Measurements from ENCODE around the gene MAPK10.
"Not testable (repeated sequence)": the region's sequence is repeated elsewhere in the genome, so short reads cannot be mapped to it uniquely, and the experiment has no call there.

MAPK10 gene

DNA sequence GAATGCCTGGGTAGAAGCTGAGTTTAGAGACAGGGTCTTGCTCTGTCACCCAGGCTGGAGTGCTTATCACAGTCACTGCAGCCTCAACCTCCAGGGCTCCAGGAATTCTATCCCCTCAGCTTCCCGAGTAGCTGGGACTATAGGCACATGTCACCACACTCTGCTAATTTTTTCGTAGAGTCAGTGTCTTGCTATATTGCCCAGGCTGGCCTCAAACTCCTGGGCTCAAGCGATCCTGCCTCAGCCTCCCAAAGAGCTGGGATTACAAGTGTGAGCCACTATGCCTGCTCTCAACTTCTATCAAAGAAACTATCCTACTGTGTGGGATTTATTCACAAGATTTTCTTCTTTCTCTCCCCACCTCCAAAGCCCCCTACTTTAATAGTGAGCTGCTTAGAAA is 15.7 kb downstream of the MAPK10 start:
- no peak overlapping the region for H3K4me3 ChIP-seq (ENCODE audit: low read length in 2 of 2)
- H3K36me3 ChIP-seq (ENCODE audit: control insufficient read depth in 2 of 2, insufficient read depth in 2 of 2, low read length in 2 of 2), result no peaks in the 10 kb centered on the region
- no peak overlapping the region for H3K9ac ChIP-seq (ENCODE audit: low read length in 2 of 2)
- no peaks in the 10 kb centered on the region for H3K27me3 ChIP-seq (ENCODE audit: control insufficient read depth in 1 of 2, insufficient read depth in 2 of 2, low read length in 2 of 2)
- no peak overlapping the region for H3K27ac ChIP-seq (ENCODE audit: low read length)
- H3K4me1 ChIP-seq (ENCODE audit: control insufficient read depth, insufficient read depth, low read length), result no peaks in the 10 kb centered on the region
- H3K9me3 ChIP-seq (ENCODE audit: control insufficient read depth in 2 of 2, low read length in 2 of 2), result no peaks in the 10 kb centered on the region

DNA sequence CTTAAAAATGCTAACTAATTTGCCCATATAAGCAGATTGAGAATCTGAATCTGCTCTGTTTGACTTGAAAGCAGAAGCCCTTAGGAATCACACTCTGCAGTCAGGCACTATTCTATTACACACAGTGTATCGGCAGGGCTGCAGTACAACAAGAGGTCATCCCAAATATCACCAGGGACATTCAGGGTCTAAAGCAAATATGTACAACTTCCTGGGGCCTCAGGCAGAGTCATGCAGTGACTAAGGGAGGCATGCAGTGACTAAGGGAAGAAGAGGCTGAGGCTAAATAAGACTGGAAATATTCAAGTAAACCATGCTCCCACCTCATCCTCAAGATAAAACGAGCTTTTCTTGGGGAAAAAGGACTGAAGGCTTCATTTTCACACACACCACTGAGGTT is 20.9 kb downstream of the MAPK10 start:
- Histone ChIP-seq H3K36me3 (ENCODE audit: control insufficient read depth in 2 of 2, insufficient read depth in 2 of 2, low read length in 2 of 2) (no peaks in the 10 kb centered on the region), H3K4me1 (ENCODE audit: control insufficient read depth, insufficient read depth, low read length) (no peaks in the 10 kb centered on the region), H3K27ac (ENCODE audit: low read length) (no peak overlapping the region)

GRCh38 chr4:86338521-86338920 is 21.3 kb downstream of the MAPK10 start:
- H3K27ac ChIP-seq (ENCODE audit: low read length), result no peak overlapping the region
- H3K4me1 ChIP-seq (ENCODE audit: control insufficient read depth, insufficient read depth, low read length), result no peaks in the 10 kb centered on the region
- no peak overlapping the region for H3K4me3 ChIP-seq (ENCODE audit: low read length in 2 of 2)
- H3K9me3 ChIP-seq (ENCODE audit: control insufficient read depth in 2 of 2, low read length in 2 of 2), result no peaks in the 10 kb centered on the region
- H3K27me3 ChIP-seq (ENCODE audit: control insufficient read depth in 1 of 2, insufficient read depth in 2 of 2, low read length in 2 of 2), result no peaks in the 10 kb centered on the region
- H3K9ac ChIP-seq (ENCODE audit: low read length in 2 of 2), result no peak overlapping the region
- H3K36me3 ChIP-seq (ENCODE audit: control insufficient read depth in 2 of 2, insufficient read depth in 2 of 2, low read length in 2 of 2), result no peaks in the 10 kb centered on the region

More for the DNA sequence above, 20.9 kb downstream of the MAPK10 start:
- H3K9me3 ChIP-seq (ENCODE audit: control insufficient read depth in 2 of 2, low read length in 2 of 2), result no peaks in the 10 kb centered on the region
- H3K9ac ChIP-seq (ENCODE audit: low read length in 2 of 2), result no peak overlapping the region
- H3K4me3 ChIP-seq (ENCODE audit: low read length in 2 of 2), result no peak overlapping the region
- no peaks in the 10 kb centered on the region for H3K27me3 ChIP-seq (ENCODE audit: control insufficient read depth in 1 of 2, insufficient read depth in 2 of 2, low read length in 2 of 2)

- H3K36me3 ChIP-seq (ENCODE audit: control insufficient read depth in 2 of 2, insufficient read depth in 2 of 2, low read length in 2 of 2), result no peaks in the 10 kb centered on the region
- no peak overlapping the region for H3K27ac ChIP-seq (ENCODE audit: low read length)
- no peaks in the 10 kb centered on the region for H3K9me3 ChIP-seq (ENCODE audit: control insufficient read depth in 2 of 2, low read length in 2 of 2)
- no peaks in the 10 kb centered on the region for H3K27me3 ChIP-seq (ENCODE audit: control insufficient read depth in 1 of 2, insufficient read depth in 2 of 2, low read length in 2 of 2)
- no peaks in the 10 kb centered on the region for H3K4me1 ChIP-seq (ENCODE audit: control insufficient read depth, insufficient read depth, low read length)
- no peak overlapping the region for H3K9ac ChIP-seq (ENCODE audit: low read length in 2 of 2)
- H3K4me3 ChIP-seq (ENCODE audit: low read length in 2 of 2), result no peak overlapping the region
Observed at GRCh38 chr4:86334020-86334750, 25.7 kb downstream of the MAPK10 start.

- Histone ChIP-seq H3K27me3 (ENCODE audit: control insufficient read depth in 1 of 2, insufficient read depth in 2 of 2, low read length in 2 of 2) (no peaks in the 10 kb centered on the region), H3K9me3 (ENCODE audit: control insufficient read depth in 2 of 2, low read length in 2 of 2) (no peaks in the 10 kb centered on the region), H3K27ac (ENCODE audit: low read length) (no peak overlapping the region), H3K4me3 (ENCODE audit: low read length in 2 of 2) (no peak overlapping the region), H3K9ac (ENCODE audit: low read length in 2 of 2) (no peak overlapping the region), H3K36me3 (ENCODE audit: control insufficient read depth in 2 of 2, insufficient read depth in 2 of 2, low read length in 2 of 2) (no peaks in the 10 kb centered on the region), H3K4me1 (ENCODE audit: control insufficient read depth, insufficient read depth, low read length) (no peaks in the 10 kb centered on the region)
Observed at GRCh38 chr4:86333236-86333635, 26.6 kb downstream of the MAPK10 start.

DNA sequence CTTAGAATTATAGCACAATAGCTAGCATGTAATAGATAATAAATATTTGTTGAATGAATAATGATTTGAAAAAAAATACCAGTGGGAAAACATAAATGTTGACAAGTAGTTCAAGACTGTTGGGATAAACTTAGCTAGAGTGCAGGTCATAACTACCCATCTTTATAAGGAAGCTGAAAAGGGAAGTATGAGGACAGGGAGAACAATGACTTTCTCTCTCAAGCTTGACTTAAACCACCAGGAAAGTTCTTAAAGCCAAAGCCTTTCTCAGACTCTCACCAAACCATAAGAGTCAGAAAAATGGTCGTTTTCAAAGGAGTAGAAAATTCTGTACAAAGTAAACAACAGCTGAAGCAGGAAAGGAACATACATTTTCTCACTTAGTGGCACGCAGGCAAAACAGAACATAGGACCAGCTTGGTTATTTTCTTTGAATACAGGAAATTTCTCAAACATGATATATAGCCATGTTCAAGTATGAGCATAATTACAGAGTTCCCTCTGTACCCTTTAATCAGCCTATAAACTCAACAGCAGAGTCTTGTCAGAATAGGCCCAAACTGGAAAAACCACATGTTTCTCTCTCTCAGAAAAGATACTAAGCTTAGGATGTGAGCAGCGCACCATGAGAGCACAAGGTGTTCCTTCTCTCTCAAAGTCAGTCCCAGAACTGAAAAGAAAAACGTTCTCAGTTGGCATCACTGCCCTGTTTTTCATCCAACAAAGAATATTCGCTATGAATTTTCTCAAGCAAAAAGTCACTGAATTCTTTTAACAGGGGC is 28.7 kb downstream of the MAPK10 start:
- Histone ChIP-seq H3K4me3 (ENCODE audit: low read length in 2 of 2) (no peak overlapping the region), H3K27me3 (ENCODE audit: control insufficient read depth in 1 of 2, insufficient read depth in 2 of 2, low read length in 2 of 2) (no peaks in the 10 kb centered on the region), H3K9ac (ENCODE audit: low read length in 2 of 2) (no peak overlapping the region), H3K4me1 (ENCODE audit: control insufficient read depth, insufficient read depth, low read length) (no peaks in the 10 kb centered on the region), H3K9me3 (ENCODE audit: control insufficient read depth in 2 of 2, low read length in 2 of 2) (no peaks in the 10 kb centered on the region), H3K36me3 (ENCODE audit: control insufficient read depth in 2 of 2, insufficient read depth in 2 of 2, low read length in 2 of 2) (no peaks in the 10 kb centered on the region), H3K27ac (ENCODE audit: low read length) (no peak overlapping the region)

GRCh38 chr4:86330411-86330810 is 29.4 kb downstream of the MAPK10 start:
- not testable (repeated sequence) for H3K9ac ChIP-seq (ENCODE audit: low read length in 2 of 2); H3K4me3 ChIP-seq (ENCODE audit: low read length in 2 of 2); H3K27ac ChIP-seq (ENCODE audit: low read length); H3K4me1 ChIP-seq (ENCODE audit: control insufficient read depth, insufficient read depth, low read length); H3K36me3 ChIP-seq (ENCODE audit: control insufficient read depth in 2 of 2, insufficient read depth in 2 of 2, low read length in 2 of 2); H3K27me3 ChIP-seq (ENCODE audit: control insufficient read depth in 1 of 2, insufficient read depth in 2 of 2, low read length in 2 of 2); H3K9me3 ChIP-seq (ENCODE audit: control insufficient read depth in 2 of 2, low read length in 2 of 2)

DNA sequence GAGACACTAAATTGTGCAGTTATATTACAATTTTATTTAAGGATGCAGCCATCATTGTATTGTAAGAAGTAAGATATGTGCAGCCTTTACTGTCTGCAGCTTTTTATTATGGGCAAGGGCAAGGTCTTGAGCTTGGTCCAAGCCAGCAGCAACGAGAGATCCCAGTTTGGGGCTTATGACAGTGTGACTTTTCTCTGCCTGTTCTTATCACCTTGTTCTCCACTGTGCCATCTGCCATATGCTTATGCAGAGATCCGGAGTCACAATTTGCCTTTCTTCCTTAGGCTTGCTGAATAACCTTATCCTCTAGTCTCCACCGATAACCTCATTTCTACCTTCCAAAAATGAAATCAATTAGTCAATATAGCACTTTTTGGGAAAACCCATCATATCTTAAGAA is 30.4 kb downstream of the MAPK10 start:
- H3K36me3 ChIP-seq (ENCODE audit: control insufficient read depth in 2 of 2, insufficient read depth in 2 of 2, low read length in 2 of 2), result no peaks in the 10 kb centered on the region
- H3K4me3 ChIP-seq (ENCODE audit: low read length in 2 of 2), result no peak overlapping the region
- H3K27ac ChIP-seq (ENCODE audit: low read length), result no peak overlapping the region
- no peaks in the 10 kb centered on the region for H3K27me3 ChIP-seq (ENCODE audit: control insufficient read depth in 1 of 2, insufficient read depth in 2 of 2, low read length in 2 of 2)
- H3K9ac ChIP-seq (ENCODE audit: low read length in 2 of 2), result no peak overlapping the region
- no peaks in the 10 kb centered on the region for H3K9me3 ChIP-seq (ENCODE audit: control insufficient read depth in 2 of 2, low read length in 2 of 2)
- H3K4me1 ChIP-seq (ENCODE audit: control insufficient read depth, insufficient read depth, low read length), result no peaks in the 10 kb centered on the region

- Histone ChIP-seq H3K4me3 (ENCODE audit: low read length in 2 of 2) (no peak overlapping the region), H3K4me1 (ENCODE audit: control insufficient read depth, insufficient read depth, low read length) (no peaks in the 10 kb centered on the region), H3K9ac (ENCODE audit: low read length in 2 of 2) (no peak overlapping the region), H3K27ac (ENCODE audit: low read length) (no peak overlapping the region), H3K36me3 (ENCODE audit: control insufficient read depth in 2 of 2, insufficient read depth in 2 of 2, low read length in 2 of 2) (no peaks in the 10 kb centered on the region), H3K27me3 (ENCODE audit: control insufficient read depth in 1 of 2, insufficient read depth in 2 of 2, low read length in 2 of 2) (no peaks in the 10 kb centered on the region), H3K9me3 (ENCODE audit: control insufficient read depth in 2 of 2, low read length in 2 of 2) (no peaks in the 10 kb centered on the region)
Observed at GRCh38 chr4:86326400-86326799, 33.5 kb downstream of the MAPK10 start.

DNA sequence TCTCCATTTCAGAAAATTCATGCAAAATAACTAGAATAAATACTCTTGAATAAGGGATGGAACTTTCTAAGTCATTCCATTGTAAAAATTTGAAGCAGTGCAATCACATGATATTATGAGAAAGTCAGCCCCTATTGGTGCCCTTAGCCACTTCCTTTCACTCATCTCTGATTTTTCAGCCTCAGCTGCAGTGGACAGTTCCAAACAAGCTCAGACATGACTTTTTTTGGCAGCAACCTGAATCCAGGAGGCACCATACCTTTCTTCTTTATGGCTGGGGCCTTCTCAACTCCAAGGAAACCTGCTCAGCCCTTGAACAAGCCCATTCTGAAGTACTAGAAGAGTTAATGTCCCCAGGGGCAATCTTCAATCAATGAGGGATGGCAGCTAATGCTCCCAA is 40.5 kb downstream of the MAPK10 start:
- H3K36me3 ChIP-seq (ENCODE audit: control insufficient read depth in 2 of 2, insufficient read depth in 2 of 2, low read length in 2 of 2), result no peaks in the 10 kb centered on the region
- no peak overlapping the region for H3K9ac ChIP-seq (ENCODE audit: low read length in 2 of 2)
- H3K4me3 ChIP-seq (ENCODE audit: low read length in 2 of 2), result no peak overlapping the region
- H3K4me1 ChIP-seq (ENCODE audit: control insufficient read depth, insufficient read depth, low read length), result no peaks in the 10 kb centered on the region
- H3K27ac ChIP-seq (ENCODE audit: low read length), result no peak overlapping the region
- H3K9me3 ChIP-seq (ENCODE audit: control insufficient read depth in 2 of 2, low read length in 2 of 2), result no peaks in the 10 kb centered on the region
- no peaks in the 10 kb centered on the region for H3K27me3 ChIP-seq (ENCODE audit: control insufficient read depth in 1 of 2, insufficient read depth in 2 of 2, low read length in 2 of 2)

DNA sequence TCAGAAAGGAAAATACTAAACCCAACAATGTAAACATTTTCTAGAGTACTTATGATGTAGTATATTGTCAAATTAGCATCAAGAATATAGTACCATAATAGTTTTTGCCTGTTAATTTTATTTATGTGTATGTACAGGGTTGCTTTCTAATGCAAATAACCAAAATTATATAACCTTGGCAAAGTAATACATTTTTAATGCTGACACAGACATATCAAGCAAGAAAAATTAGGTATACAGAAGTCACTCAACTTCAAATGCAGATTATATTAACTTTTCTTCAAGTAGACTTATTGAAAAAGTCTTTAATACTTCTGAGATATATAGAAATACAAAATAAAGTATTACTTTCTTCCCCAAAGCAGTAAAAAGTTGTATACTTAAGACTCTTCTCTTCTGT is 44.3 kb downstream of the MAPK10 start:
- Histone ChIP-seq H3K9ac (ENCODE audit: low read length in 2 of 2) (no peak overlapping the region), H3K27me3 (ENCODE audit: control insufficient read depth in 1 of 2, insufficient read depth in 2 of 2, low read length in 2 of 2) (no peaks in the 10 kb centered on the region), H3K4me1 (ENCODE audit: control insufficient read depth, insufficient read depth, low read length) (no peaks in the 10 kb centered on the region), H3K9me3 (ENCODE audit: control insufficient read depth in 2 of 2, low read length in 2 of 2) (no peaks in the 10 kb centered on the region), H3K4me3 (ENCODE audit: low read length in 2 of 2) (no peak overlapping the region), H3K36me3 (ENCODE audit: control insufficient read depth in 2 of 2, insufficient read depth in 2 of 2, low read length in 2 of 2) (no peaks in the 10 kb centered on the region), H3K27ac (ENCODE audit: low read length) (no peak overlapping the region)
